C4-2B (cell line): ENCODE data around the gene CDC14B.

Source experiments
- H3K27ac ChIP-seq: fragments of 450-650 bp; 2 replicates; pipeline ENCODE4 v1.5.1; 2017
- CTCF ChIP-seq: fragments of 450-650 bp; conservative IDR thresholded peaks from 2 replicates; pipeline ENCODE4 v1.5.1; 2017; ENCODE audit warnings: mild to moderate bottlenecking
- ZFX ChIP-seq: fragments of 450-650 bp; IDR thresholded peaks from 2 replicates; pipeline ENCODE4 v1.6.1; 2017

The CDC14B gene

GRCh38 chr9:96483733-96484390 lies 135.8 kb downstream of the CDC14B start:
- no peak for TF ChIP-seq ZFX
- no peak for TF ChIP-seq CTCF
- H3K27ac ChIP-seq, result no peak overlapping the region

DNA sequence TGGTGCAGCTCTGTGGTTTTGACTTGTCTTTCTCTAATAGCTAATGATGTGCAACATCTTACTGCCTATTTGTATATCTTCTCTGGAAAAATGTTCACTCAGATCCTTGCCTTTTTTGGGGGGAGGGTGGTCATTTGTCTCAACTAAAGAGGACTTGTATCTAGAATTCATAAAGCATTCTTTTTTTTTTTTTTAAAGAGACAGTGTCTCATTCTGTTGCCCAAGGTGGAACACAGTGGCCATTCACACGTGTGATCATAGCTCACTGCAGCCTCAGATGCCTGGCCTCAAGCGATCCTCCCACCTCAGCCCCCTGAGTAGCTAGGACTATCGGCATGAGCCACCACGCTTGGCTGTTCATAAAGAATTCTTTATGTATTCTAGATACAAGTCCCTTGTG lies 136.4 kb downstream of the CDC14B start:
- no peak overlapping the region for H3K27ac ChIP-seq
- TF ChIP-seq CTCF, result no peak
- no peak for TF ChIP-seq ZFX

GRCh38 chr9:96482476-96482875 lies 137.2 kb downstream of the CDC14B start:
- TF ChIP-seq CTCF (no peak), ZFX (no peak)
- no peak overlapping the region for H3K27ac ChIP-seq

- TF ChIP-seq ZFX (no peak), CTCF (no peak)
Measured at GRCh38 chr9:96480736-96481135, 138.9 kb downstream of the CDC14B start.

GRCh38 chr9:96478829-96479371 lies 140.7 kb downstream of the CDC14B start:
- no peak overlapping the region for H3K27ac ChIP-seq
- TF ChIP-seq CTCF, result no peak
- TF ChIP-seq ZFX, result no peak

More at GRCh38 chr9:96480736-96481135, 138.9 kb downstream of the CDC14B start:
- H3K27ac ChIP-seq, result no peak overlapping the region

- H3K27ac ChIP-seq, result no peak overlapping the region
- no peak for TF ChIP-seq CTCF
- TF ChIP-seq ZFX, result no peak
Measured at GRCh38 chr9:96476591-96476990, 143.1 kb downstream of the CDC14B start.

DNA sequence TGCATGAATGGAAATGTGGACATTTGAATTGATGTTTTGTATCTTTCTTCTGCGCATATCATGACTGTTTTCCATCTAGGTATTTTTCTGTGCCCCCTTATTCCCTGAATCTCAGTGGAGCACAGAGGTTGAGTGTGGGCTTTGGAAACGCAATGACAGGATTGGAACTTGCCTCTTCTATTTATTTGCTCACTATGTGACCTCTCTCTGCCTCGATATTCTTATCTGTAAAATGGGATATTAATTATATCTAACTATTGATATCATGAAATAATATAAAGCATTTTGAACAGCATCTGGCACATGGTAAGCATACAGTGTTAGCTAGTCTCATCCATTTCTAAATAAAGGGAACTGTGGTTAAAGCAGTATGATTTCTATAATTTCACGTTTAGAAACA lies 143.6 kb downstream of the CDC14B start:
- H3K27ac ChIP-seq, result no peak overlapping the region
- TF ChIP-seq ZFX (no peak), CTCF (no peak)
